GM18505 (cell line): ENCODE data around the gene SPARC.
"Not testable (repeated sequence)": the region's sequence is repeated elsewhere in the genome, so short reads cannot be mapped to it uniquely, and the experiment has no call there.

Experiments used
- ATAC-seq: cut with Tn5 transposase; IDR thresholded peaks from one replicate; pipeline ENCODE4 v1.9.1; 2021; ENCODE audit not compliant: unreplicated experiment
- POLR2A ChIP-seq: IDR thresholded peaks from 4 replicates; pipeline ENCODE4 v1.6.1; 2011; ENCODE audit warnings: borderline replicate concordance; ENCODE audit not compliant: insufficient read depth, insufficient read length; ENCODE audit errors: extremely low read depth

SPARC gene

DNA sequence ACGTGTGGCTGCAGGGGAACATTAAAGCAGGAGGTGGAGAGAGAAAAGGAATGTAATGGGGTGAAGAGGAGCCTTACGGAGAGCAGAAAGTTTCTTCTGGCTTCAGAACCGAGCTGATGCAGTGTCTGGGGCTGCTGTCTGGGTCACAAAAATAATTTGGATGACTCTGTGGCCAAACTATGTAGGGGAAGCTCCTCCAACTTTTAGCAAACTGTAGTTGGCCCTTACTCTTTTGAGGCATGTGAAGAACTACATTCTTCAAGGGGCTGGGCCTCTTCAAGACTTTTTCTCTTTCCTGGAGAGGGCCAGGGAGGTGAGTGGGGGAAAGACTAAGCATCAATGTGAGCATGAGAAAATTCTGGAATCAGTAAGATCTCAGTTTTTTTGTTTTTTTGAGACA, 31.9 kb upstream of the SPARC start:
- ATAC-seq = no peak
- TF ChIP-seq POLR2A = no peak

DNA sequence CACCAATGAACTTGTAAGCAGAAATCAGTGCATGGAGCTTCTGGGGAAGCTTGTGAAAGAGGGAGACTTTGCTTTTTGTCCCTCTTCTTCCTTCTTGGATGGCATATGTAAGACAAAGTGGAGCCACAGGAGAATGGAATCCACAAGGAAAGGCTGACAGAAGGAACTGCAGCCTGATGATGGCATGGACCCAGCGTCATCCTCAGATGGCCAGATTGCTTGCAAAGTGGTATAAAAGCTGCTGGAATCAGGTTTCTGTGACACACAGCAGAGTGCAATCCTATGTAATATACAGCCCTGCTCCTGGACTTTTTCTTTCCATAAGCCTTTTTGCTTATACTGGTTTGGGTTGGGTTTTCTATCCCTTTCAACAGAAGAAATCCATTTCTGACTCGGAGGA, 31.4 kb upstream of the SPARC start:
- no peak for ATAC-seq
- no peak for TF ChIP-seq POLR2A

DNA sequence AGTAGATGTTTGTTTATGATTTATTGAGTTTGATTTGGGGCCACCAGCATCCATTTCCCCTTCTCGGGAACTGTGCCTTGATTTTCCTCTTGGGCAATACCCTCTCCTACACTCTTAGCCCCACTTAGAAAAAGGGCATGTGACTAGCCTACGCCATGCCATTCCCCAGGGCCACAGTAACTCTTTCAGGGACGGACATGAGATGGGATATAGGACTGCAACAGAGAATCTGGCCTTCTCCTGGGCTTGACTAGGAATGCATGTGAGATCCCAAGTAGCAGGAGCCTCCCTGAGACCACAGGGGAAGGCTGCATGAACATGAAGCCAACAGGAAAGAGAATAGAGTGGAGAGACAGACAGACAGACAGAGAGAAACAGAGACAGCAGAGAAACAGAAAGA, 30.7 kb upstream of the SPARC start:
- no peak for TF ChIP-seq POLR2A
- ATAC-seq = no peak

DNA sequence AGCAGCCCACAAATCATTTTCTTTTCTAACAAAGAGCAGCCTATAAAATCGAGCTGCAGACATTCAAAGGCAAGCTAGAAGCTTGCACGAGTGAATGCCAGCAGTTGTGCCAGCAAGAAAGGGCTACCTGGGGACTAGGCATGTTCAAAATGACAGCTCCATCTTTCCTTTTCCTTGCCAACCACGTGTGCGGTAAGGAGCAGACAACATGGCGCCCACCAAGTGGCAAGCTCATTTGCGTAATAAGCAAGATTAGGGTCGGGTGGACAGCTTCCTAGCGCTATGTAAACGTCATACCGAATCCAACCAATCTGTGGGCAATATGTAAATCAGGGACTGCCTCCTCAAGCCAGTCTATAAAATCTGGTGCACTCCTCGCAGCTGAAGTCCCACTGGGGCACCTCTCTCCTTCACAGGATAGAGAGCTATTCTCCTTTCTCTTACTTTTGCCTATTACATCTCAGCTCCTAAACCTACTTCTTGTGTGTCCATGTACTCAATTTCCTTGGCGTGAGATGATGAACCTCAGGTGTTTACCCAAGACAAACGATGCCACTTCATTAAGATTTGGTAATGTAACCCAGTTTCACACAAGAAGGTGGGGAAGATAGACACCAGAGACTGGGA, 22.5 kb upstream of the SPARC start:
- ATAC-seq = no peak
- no peak for TF ChIP-seq POLR2A

DNA sequence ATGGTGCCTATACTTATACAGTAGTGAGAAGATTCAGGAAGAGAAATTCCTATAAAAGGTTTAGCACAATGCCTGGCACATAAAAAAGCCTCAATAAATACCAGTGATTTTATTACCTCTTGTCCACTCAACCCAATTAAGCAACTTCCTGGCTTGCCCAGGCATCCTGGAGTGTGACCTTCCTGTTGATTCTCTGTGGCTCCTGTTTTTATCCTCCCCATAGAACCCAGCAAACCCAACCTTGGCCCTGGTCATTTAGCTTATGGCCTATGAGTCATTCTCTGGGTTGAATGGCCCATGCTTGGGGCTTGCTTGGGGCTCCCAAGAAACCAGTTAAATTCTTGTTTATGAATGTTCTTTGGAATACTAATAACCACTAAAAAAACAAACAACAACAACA, 21.4 kb upstream of the SPARC start:
- ATAC-seq = no peak
- TF ChIP-seq POLR2A = no peak

DNA sequence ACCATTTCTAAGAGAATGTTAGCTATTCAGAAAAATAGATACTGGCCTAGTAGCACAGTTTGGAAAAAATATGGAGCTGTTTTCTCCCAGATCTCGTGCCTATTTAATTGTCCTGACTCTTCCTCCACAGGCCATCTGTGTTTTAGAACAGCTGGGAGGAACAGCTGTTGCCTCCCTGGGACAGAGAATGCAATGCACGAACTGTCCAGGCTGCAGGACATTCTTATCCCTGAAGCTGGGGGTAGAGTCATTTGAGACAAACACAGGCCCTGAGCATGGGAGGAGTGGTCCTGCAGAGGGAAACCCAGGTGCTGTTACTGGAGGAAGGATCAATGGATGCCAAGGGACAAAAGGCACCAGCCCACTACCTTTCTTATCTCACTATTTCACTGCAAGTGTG, 20.9 kb upstream of the SPARC start:
- no peak for ATAC-seq
- TF ChIP-seq POLR2A = no peak

DNA sequence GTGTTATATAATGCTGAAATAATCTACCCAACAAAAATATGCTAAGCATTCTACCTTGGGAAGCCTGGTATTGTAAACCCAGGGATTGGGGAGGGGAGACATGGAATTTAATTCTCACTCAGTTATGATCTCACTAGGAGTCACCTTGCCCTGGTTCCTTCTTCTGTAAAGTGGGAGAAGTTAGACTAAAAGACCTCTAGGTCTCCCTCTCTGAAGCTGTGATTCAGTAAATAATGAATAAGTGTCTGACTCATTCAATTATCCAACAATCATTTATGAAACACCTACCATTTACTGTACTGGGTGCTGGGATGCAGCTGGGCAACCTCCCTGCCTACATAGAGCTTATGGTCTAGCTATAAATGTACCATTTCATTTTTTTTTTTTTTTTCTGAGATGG, 20.2 kb upstream of the SPARC start:
- ATAC-seq = no peak
- no peak for TF ChIP-seq POLR2A

DNA sequence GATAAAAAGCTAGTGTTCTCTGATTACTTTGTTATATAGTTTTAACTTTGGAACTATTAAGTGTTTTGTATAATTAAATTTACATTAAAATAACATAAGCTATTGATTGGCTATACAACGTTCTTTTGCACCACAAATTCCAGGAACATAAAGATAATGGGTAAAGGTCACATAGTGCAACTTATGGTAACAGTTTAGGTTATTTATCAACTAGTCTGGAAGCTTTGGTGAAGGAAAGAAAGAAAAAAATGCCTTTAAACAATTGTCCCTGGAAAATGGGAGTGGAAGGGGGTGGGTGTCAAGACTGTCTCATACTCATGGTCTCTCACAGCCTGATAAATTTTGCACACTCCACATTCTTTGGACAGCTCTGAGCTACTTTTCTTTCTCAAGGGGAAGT, 17.1 kb upstream of the SPARC start:
- no peak for ATAC-seq
- TF ChIP-seq POLR2A = no peak

DNA sequence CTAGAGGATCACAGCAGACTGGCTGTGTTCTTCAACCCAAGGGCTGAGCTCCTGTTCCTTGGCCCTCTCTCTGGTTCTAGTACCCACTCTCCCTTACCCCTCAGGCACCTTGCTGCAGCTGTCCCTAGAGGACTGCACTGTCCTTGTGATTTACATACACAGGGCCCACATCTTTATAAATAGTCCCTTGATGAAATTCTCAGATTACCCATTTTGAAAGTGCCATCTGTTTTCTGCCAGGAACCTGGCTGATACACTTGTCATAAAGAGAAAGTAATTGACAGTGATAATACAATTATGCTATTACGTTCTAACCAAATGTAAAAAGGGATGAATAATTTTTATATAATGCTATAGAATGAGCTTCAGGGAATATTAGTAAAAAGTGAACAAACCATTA, 16.5 kb upstream of the SPARC start:
- ATAC-seq = peak; percentile 81
- TF ChIP-seq POLR2A = no peak

DNA sequence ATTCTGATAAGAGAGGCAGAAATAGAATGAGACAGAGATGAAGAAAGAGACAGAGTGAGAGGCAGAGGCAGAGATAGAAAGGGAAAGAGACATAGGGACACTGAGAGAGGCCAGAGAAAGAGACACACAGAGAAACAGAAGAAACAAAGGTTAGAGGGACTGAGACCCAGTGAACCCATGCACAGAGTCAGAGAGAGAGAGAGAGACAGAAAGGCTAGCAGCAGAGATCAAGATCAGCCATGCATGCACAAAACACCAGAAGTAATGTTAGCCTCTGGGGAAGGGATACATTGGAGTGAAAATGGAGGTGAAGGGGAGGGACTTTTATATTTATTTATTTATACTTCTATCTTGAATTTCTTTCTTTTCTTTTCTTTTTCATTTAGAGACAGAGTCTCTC, 14.1 kb upstream of the SPARC start:
- ATAC-seq = peak; percentile 40
- no peak for TF ChIP-seq POLR2A

DNA sequence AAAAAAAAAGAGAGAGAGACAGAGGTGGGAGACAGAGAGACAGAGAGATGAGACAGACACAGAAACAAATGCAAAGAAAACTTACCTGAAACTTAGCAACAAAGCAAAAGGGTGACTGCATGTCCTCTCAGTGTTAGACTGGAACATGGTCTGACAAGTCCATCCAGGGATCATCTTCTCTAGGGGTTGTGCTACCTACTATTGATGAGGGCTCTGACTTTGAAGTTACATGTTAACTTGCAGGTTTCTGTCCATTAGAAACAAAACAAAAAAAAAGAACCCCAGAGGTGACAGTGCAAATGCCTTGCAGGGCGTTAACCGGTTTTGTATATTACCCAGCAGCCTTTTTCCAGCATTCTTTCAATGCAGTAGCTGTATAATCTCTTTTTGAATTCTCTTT, 13.6 kb upstream of the SPARC start:
- TF ChIP-seq POLR2A = no peak
- ATAC-seq = no peak

DNA sequence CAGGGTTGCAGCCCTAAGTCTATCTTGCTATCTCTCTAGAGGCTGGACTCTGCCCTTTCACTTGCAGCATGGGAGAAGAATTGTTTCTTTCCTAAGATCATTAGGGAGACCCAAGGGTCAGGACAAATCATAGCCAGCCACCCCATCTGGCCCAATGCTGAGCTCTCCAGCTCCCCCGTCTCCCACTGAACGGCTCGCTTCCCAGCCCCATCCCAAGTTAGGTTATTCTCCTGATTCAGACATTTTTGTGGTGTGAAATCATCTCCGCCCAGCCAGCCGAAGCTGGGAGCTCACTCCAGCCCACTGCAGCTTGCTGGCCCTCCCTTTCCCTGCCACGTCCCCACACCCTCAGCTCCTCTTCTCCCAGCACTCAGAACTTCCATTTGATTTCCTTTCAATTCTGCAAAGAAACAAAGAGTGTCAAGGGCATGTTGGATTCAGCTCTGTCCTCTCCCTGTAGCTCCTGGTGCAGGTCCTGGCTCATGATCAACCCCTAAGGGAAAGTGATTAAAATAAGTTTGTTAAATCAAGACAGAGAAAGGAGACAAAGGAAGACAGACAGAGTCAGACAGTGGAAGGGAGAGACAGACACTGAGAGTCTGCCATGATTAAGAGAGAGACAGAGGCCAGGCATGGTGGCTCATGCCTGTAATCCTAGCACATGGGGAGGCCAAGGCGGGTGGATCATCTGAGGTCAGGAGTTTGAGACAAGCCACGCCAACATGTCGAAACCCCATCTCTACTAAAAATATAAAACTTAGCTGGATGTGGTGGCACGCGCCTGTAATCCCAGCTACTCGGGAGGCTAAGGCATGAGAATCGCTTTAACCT, 12.6 kb upstream of the SPARC start:
- no peak for ATAC-seq
- no peak for TF ChIP-seq POLR2A

DNA sequence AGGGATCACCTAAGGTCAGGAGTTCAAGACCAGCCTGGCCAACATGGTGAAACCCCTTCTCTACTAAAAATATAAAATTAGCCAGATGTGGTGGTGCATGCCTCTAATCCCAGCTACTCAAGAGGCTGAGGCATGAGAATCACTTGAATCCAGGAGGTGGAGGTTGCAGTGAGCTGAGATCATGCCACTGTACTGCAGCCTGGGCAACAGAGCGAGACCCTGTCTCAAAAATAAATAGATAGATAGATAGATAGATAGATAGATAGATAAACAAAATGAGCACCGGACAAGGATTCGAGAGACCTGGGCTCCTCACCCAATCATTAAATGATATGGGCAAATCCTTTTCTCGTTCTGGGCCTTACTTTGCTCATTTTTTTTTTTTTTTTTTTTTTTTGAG, 11.4 kb upstream of the SPARC start:
- ATAC-seq = not testable (repeated sequence)

DNA sequence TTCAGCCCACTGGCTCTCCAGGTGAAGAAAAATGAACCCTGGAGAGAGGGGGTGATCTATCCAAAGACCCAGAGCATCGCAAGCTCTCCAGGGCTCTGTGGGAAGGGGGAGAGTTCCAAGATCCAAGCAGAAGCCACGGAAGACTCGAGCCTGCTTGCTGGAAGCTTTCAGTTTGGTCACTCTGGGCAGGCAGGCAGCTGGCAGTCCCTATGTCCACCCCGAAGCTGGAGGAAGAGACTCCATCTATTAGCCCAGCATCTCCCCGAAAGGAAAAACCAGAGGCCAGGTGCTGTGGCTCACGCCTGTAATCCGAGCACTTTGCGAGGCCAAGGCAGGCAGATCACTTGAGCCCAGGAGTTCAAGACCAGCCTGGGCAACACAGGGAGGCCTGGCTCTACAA, 10.7 kb upstream of the SPARC start:
- TF ChIP-seq POLR2A = no peak

More for the DNA sequence above, 10.7 kb upstream of the SPARC start:
- ATAC-seq = no peak
